Measurements from ENCODE around the gene ARPC5. TPM values are rescaled to one million over a fixed set of nuclear protein-coding genes. Genes with fewer than 3 reads are reported as not detected.
A peak's percentile ranks its signal among the peaks of the same experiment; 100 is the strongest.
"Not testable (repeated sequence)": the region's sequence is repeated elsewhere in the genome, so short reads cannot be mapped to it uniquely, and the experiment has no call there.

The ARPC5 gene
- total RNA-seq, 3 donors from 2014 or later, result 60.8 to 80.8 (median 70.8) TPM

DNA sequence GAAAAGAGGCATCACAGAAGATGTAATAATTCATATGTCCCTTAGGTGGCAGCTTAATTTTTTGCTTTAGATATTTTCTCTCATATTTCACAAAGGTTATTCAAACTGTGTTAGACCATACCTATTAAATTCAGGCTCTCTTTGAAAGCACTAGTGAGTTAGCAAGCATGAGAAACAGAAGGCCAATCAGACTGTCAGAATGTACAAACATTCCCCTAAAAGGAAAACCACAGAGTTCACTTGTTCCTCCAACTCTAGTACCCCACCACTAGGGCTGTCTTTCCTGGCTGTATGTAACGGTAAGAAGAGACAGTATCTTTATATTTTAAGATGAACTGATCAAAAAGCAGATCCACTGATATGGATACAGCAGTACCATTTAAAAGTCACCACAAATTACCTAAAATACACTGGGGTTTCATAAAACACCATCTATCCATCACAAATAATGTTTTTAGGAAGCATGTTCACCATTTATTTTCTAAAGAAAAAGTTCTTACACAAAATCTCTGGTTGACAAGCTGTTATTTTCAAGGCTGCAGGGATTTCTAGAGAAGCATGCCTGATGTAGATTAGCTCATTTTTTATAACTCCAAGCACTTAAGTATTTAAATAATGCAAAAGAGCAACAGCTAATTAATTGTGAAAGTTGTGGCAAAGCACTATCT, 1.8 kb downstream of the ARPC5 start:
- no peak for DNase-seq (ENCODE audit: low spot score in 2 of 2)
- peak overlapping the region; percentile 62 to 69 for H3K27ac ChIP-seq
- intact Hi-C loops (cut with DNase I; ENCODE audit: low total_unique reads), result no loop called here

GRCh38 chr1:183632964-183633363, 2.6 kb downstream of the ARPC5 start:
- intact Hi-C loops (cut with DNase I; ENCODE audit: low total_unique reads), result no loop called here
- DNase-seq (ENCODE audit: low spot score in 2 of 2), result no peak
- peaks cover 5% of the 10 kb centered on the region for H3K36me3 ChIP-seq

More for the DNA sequence above, 1.8 kb downstream of the ARPC5 start:
- Histone ChIP-seq H3K27me3 (no peaks in the 10 kb centered on the region), H3K36me3 (peaks cover 5% of the 10 kb centered on the region), H3K4me1 (peaks cover 0 to 3% of the 10 kb centered on the region in 2 donors), H3K9me3 (no peaks in the 10 kb centered on the region), H3K4me3 (peak overlapping the region; percentile 90 to 92 (median 91))
- TF ChIP-seq POLR2A (IDR thresholded peaks at IDR 0.05), result no peak
- no peak for TF ChIP-seq POLR2AphosphoS5 (IDR thresholded peaks at IDR 0.05)
- peak in 2 of 3 donors; percentile 25 to 51 for TF ChIP-seq CTCF (IDR thresholded peaks at IDR 0.05)

GRCh38 chr1:183632114-183632513, 3.5 kb downstream of the ARPC5 start:
- no peak for DNase-seq (ENCODE audit: low spot score in 2 of 2)
- Histone ChIP-seq H3K4me3 (peak overlapping the region in 2 of 3 donors; percentile 90 to 91), H3K27ac (peak overlapping the region in 1 of 2 donors; percentile 58), H3K36me3 (peaks cover 5% of the 10 kb centered on the region), H3K4me1 (peaks cover 0 to 3% of the 10 kb centered on the region in 2 donors), H3K27me3 (no peaks in the 10 kb centered on the region), H3K9me3 (no peaks in the 10 kb centered on the region)
- intact Hi-C loops (cut with DNase I; ENCODE audit: low total_unique reads), result no loop called here
- TF ChIP-seq CTCF (IDR thresholded peaks at IDR 0.05) (no peak), POLR2AphosphoS5 (IDR thresholded peaks at IDR 0.05) (no peak), POLR2A (IDR thresholded peaks at IDR 0.05) (no peak)

More at GRCh38 chr1:183632964-183633363, 2.6 kb downstream of the ARPC5 start:
- Histone ChIP-seq H3K4me3 (peak overlapping the region; percentile 90 to 92 (median 91)), H3K27me3 (no peaks in the 10 kb centered on the region), H3K9me3 (no peaks in the 10 kb centered on the region), H3K4me1 (peaks cover 0 to 3% of the 10 kb centered on the region in 2 donors), H3K27ac (peak overlapping the region; percentile 58 to 62)
- TF ChIP-seq POLR2AphosphoS5 (IDR thresholded peaks at IDR 0.05) (no peak), CTCF (IDR thresholded peaks at IDR 0.05) (no peak), POLR2A (IDR thresholded peaks at IDR 0.05) (no peak)

GRCh38 chr1:183630748-183631147, 4.8 kb downstream of the ARPC5 start:
- intact Hi-C loops (cut with DNase I; ENCODE audit: low total_unique reads), result no loop called here
- Histone ChIP-seq H3K9me3 (no peaks in the 10 kb centered on the region), H3K27ac (peak overlapping the region; percentile 22 to 40), H3K27me3 (no peaks in the 10 kb centered on the region), H3K4me1 (peaks cover 0 to 3% of the 10 kb centered on the region in 2 donors), H3K4me3 (peak overlapping the region in 1 of 3 donors; percentile 33), H3K36me3 (peaks cover 5% of the 10 kb centered on the region)
- no peak for DNase-seq (ENCODE audit: low spot score in 2 of 2)
- TF ChIP-seq POLR2AphosphoS5 (IDR thresholded peaks at IDR 0.05) (no peak), CTCF (IDR thresholded peaks at IDR 0.05) (no peak)

- intact Hi-C loops (cut with DNase I; ENCODE audit: low total_unique reads), result no loop called here
- no peaks in the 10 kb centered on the region for H3K4me1 ChIP-seq
- H3K27ac ChIP-seq, result no peak overlapping the region
These were observed 7.0 kb downstream of the ARPC5 start for GRCh38 chr1:183628537-183628936.

GRCh38 chr1:183626236-183626635, 9.3 kb downstream of the ARPC5 start:
- H3K9me3 ChIP-seq; H3K27ac ChIP-seq; DNase-seq (ENCODE audit: low spot score in 2 of 2); H3K4me3 ChIP-seq; H3K36me3 ChIP-seq; H3K27me3 ChIP-seq; H3K4me1 ChIP-seq; intact Hi-C loops (cut with DNase I; ENCODE audit: low total_unique reads): not testable (repeated sequence)

More at GRCh38 chr1:183628537-183628936, 7.0 kb downstream of the ARPC5 start:
- no peak overlapping the region for H3K4me3 ChIP-seq
- H3K27me3 ChIP-seq, result no peaks in the 10 kb centered on the region
- no peak for DNase-seq (ENCODE audit: low spot score in 2 of 2)
- H3K36me3 ChIP-seq, result peaks cover 5% of the 10 kb centered on the region
- TF ChIP-seq CTCF (IDR thresholded peaks at IDR 0.05) (no peak), POLR2AphosphoS5 (IDR thresholded peaks at IDR 0.05) (no peak), POLR2A (IDR thresholded peaks at IDR 0.05) (no peak)
- no peaks in the 10 kb centered on the region for H3K9me3 ChIP-seq
